ENCODE measurements around the gene C9orf43. TPM values are rescaled to one million over a fixed set of nuclear protein-coding genes. Genes with fewer than 3 reads are reported as not detected.

C9orf43 gene
- total and polyA plus RNA-seq, 4 donors: 0.09 to 1.1 (median 0.25) TPM

- no peaks in the 10 kb centered on the region for H3K9me3 ChIP-seq (ENCODE audit: control insufficient read depth in 4 of 4, low read length in 3 of 4)
- no peak overlapping the region for H3K27ac ChIP-seq (ENCODE audit: low read depth in 1 of 2, low read length in 2 of 2)
- H3K4me1 ChIP-seq (ENCODE audit: control insufficient read depth in 4 of 4, insufficient read depth in 4 of 4, low read length in 3 of 4): peaks cover 0 to 2% (median under 1%) of the 10 kb centered on the region in 4 donors
- DNase-seq (ENCODE audit: low spot score): no peak
- H3K4me3 ChIP-seq (ENCODE audit: low read depth in 1 of 3, low read length in 3 of 3): no peak overlapping the region
- WGBS: 95% methylated on average over 4 of the region's 4 CpGs
- H3K36me3 ChIP-seq (ENCODE audit: control insufficient read depth in 4 of 4, insufficient read depth in 3 of 4, low read depth in 1 of 4, low read length in 3 of 4): no peaks in the 10 kb centered on the region
- no peaks in the 10 kb centered on the region for H3K27me3 ChIP-seq (ENCODE audit: control insufficient read depth in 4 of 4, insufficient read depth in 4 of 4, low read length in 3 of 4)
- no peak overlapping the region for H3K9ac ChIP-seq (ENCODE audit: low read depth in 1 of 2, low read length in 2 of 2)
- TF ChIP-seq HNF4A (conservative IDR thresholded peaks at IDR 0.05) (no peak), YY1 (IDR thresholded peaks at IDR 0.05) (no peak)
Measured at GRCh38 chr9:113475992-113476391, 65.4 kb downstream of the C9orf43 start.

- H3K27me3 ChIP-seq (ENCODE audit: control insufficient read depth in 4 of 4, insufficient read depth in 4 of 4, low read length in 3 of 4): no peaks in the 10 kb centered on the region
- 58% methylated on average over 4 of the region's 4 CpGs for WGBS
- no peaks in the 10 kb centered on the region for H3K36me3 ChIP-seq (ENCODE audit: control insufficient read depth in 4 of 4, insufficient read depth in 3 of 4, low read depth in 1 of 4, low read length in 3 of 4)
- H3K9ac ChIP-seq (ENCODE audit: low read depth in 1 of 2, low read length in 2 of 2): no peak overlapping the region
- TF ChIP-seq HNF4G (IDR thresholded peaks at IDR 0.05) (no peak), HNF4A (conservative IDR thresholded peaks at IDR 0.05) (peak in 1 of 2 donors; percentile 52), RXRA (IDR thresholded peaks at IDR 0.05) (peak in 1 of 2 donors; percentile 56)
- H3K9me3 ChIP-seq (ENCODE audit: control insufficient read depth in 4 of 4, low read length in 3 of 4): no peaks in the 10 kb centered on the region
- H3K4me1 ChIP-seq (ENCODE audit: control insufficient read depth in 4 of 4, insufficient read depth in 4 of 4, low read length in 3 of 4): peaks cover 0 to 5% (median 3%) of the 10 kb centered on the region in 4 donors
- no peak overlapping the region for H3K27ac ChIP-seq (ENCODE audit: low read depth in 1 of 2, low read length in 2 of 2)
- H3K4me3 ChIP-seq (ENCODE audit: low read depth in 1 of 3, low read length in 3 of 3): no peak overlapping the region
- no peak for DNase-seq (ENCODE audit: low spot score)
Measured at GRCh38 chr9:113476511-113476916, 66.0 kb downstream of the C9orf43 start.

GRCh38 chr9:113477058-113477457, 66.5 kb downstream of the C9orf43 start:
- TF ChIP-seq RXRA (IDR thresholded peaks at IDR 0.05) (no peak), JUND (IDR thresholded peaks at IDR 0.05) (no peak), TAF1 (conservative IDR thresholded peaks at IDR 0.05) (no peak), ZBTB33 (IDR thresholded peaks at IDR 0.05) (no peak), SP1 (IDR thresholded peaks at IDR 0.05) (no peak), CTCF (IDR thresholded peaks at IDR 0.05; ENCODE audit: low read depth, low read length, missing input control) (no peak)
- no peaks in the 10 kb centered on the region for H3K27me3 ChIP-seq (ENCODE audit: control insufficient read depth in 4 of 4, insufficient read depth in 4 of 4, low read length in 3 of 4)
- H3K4me1 ChIP-seq (ENCODE audit: control insufficient read depth in 4 of 4, insufficient read depth in 4 of 4, low read length in 3 of 4): peaks cover 0 to 5% (median 3%) of the 10 kb centered on the region in 4 donors
- H3K4me3 ChIP-seq (ENCODE audit: low read depth in 1 of 3, low read length in 3 of 3): no peak overlapping the region
- DNase-seq (ENCODE audit: low spot score): no peak
- no peak overlapping the region for H3K9ac ChIP-seq (ENCODE audit: low read depth in 1 of 2, low read length in 2 of 2)
- no peak overlapping the region for H3K27ac ChIP-seq (ENCODE audit: low read depth in 1 of 2, low read length in 2 of 2)
- WGBS: 98% methylated on average over 4 of the region's 4 CpGs
- no peaks in the 10 kb centered on the region for H3K36me3 ChIP-seq (ENCODE audit: control insufficient read depth in 4 of 4, insufficient read depth in 3 of 4, low read depth in 1 of 4, low read length in 3 of 4)
- H3K9me3 ChIP-seq (ENCODE audit: control insufficient read depth in 4 of 4, low read length in 3 of 4): no peaks in the 10 kb centered on the region

GRCh38 chr9:113477661-113478060, 67.1 kb downstream of the C9orf43 start:
- Histone ChIP-seq H3K4me3 (ENCODE audit: low read depth in 1 of 3, low read length in 3 of 3) (no peak overlapping the region), H3K27me3 (ENCODE audit: control insufficient read depth in 4 of 4, insufficient read depth in 4 of 4, low read length in 3 of 4) (no peaks in the 10 kb centered on the region), H3K9ac (ENCODE audit: low read depth in 1 of 2, low read length in 2 of 2) (no peak overlapping the region), H3K9me3 (ENCODE audit: control insufficient read depth in 4 of 4, low read length in 3 of 4) (no peaks in the 10 kb centered on the region), H3K4me1 (ENCODE audit: control insufficient read depth in 4 of 4, insufficient read depth in 4 of 4, low read length in 3 of 4) (peaks cover 0 to 5% (median 3%) of the 10 kb centered on the region in 4 donors), H3K27ac (ENCODE audit: low read depth in 1 of 2, low read length in 2 of 2) (no peak overlapping the region), H3K36me3 (ENCODE audit: control insufficient read depth in 4 of 4, insufficient read depth in 3 of 4, low read depth in 1 of 4, low read length in 3 of 4) (no peaks in the 10 kb centered on the region)
- 95% methylated on average over 5 of the region's 5 CpGs for WGBS
- no peak for TF ChIP-seq MAX (IDR thresholded peaks at IDR 0.05)
- no peak for TF ChIP-seq RAD21 (IDR thresholded peaks at IDR 0.05)
- TF ChIP-seq FOXA1 (IDR thresholded peaks at IDR 0.05): no peak
- no peak for TF ChIP-seq TAF1 (conservative IDR thresholded peaks at IDR 0.05)
- TF ChIP-seq RXRA (IDR thresholded peaks at IDR 0.05): no peak
- TF ChIP-seq GABPA (IDR thresholded peaks at IDR 0.05 in 1 of 2, conservative IDR thresholded peaks at IDR 0.05 in 1 of 2): no peak
- TF ChIP-seq YY1 (IDR thresholded peaks at IDR 0.05): no peak
- no peak for DNase-seq (ENCODE audit: low spot score)
